Astrocyte of the cerebellum (primary cell): ENCODE measurements around the gene ARHGEF16.

ENCODE experiments used
- DNase-seq: peaks from one replicate; pipeline ENCODE4 v3.0.0-alpha.2; 2011; ENCODE audit warnings: low read depth
- H3K4me3 ChIP-seq: 2 replicates; pipeline ENCODE4 v1.5.1; 2011; ENCODE audit warnings: mild to moderate bottlenecking, low read depth, low read length, moderate library complexity
- in situ Hi-C: cut with HindIII; loops from 2 replicates; pipeline ENCODE4 v1.10.0; 2017; ENCODE audit warnings: low sequenced_read_pairs
- TF ChIP-seq, protein P1 (sequence below): IDR thresholded peaks from 2 replicates; pipeline ENCODE4 v1.5.1; 2012; ENCODE audit warnings: low read length, low read depth, moderate library complexity, mild to moderate bottlenecking; ENCODE audit errors: missing control alignments

The ARHGEF16 gene

DNA sequence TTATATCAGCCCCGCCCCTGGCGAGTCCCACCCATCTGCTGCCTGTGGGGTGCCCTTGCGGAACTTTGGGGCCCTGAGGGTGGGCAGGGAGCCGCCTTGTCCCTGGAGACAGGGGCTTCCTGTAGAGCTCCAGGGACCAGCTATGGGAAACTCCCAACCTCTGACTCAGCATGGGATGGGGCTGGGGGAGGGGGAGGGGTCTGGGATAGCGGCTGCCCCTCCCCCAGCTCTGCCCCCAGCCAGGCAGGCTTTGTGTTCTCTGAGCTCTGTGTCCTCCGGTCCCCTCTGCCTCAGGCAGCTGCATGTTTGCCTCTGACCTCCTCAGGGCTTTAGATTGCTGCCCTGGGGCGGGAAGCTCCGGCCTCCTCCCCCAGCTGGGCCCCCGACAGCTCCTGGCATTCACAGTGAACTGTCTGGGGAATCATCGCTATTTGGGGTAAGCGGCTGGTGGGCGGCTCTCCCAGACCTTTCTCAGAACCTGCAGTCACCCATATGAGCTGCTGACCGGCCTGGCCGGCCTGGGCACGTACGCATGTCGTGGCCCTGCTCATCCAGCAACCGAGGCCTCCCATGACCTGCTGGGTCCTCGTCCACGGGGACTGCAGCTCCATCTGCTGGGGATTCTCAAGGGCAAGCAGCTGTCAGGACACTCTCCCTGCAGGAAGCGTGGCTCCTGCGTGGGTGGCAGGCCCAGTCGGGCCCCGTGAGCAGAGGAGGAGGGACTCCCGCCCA lies 17.1 kb downstream of the ARHGEF16 start:
- TF ChIP-seq, protein P1, sequence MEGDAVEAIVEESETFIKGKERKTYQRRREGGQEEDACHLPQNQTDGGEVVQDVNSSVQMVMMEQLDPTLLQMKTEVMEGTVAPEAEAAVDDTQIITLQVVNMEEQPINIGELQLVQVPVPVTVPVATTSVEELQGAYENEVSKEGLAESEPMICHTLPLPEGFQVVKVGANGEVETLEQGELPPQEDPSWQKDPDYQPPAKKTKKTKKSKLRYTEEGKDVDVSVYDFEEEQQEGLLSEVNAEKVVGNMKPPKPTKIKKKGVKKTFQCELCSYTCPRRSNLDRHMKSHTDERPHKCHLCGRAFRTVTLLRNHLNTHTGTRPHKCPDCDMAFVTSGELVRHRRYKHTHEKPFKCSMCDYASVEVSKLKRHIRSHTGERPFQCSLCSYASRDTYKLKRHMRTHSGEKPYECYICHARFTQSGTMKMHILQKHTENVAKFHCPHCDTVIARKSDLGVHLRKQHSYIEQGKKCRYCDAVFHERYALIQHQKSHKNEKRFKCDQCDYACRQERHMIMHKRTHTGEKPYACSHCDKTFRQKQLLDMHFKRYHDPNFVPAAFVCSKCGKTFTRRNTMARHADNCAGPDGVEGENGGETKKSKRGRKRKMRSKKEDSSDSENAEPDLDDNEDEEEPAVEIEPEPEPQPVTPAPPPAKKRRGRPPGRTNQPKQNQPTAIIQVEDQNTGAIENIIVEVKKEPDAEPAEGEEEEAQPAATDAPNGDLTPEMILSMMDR, result peak; percentile 49
- DNase-seq, result no peak
- in situ Hi-C loops, result no loop called here
- no peak overlapping the region for H3K4me3 ChIP-seq

DNA sequence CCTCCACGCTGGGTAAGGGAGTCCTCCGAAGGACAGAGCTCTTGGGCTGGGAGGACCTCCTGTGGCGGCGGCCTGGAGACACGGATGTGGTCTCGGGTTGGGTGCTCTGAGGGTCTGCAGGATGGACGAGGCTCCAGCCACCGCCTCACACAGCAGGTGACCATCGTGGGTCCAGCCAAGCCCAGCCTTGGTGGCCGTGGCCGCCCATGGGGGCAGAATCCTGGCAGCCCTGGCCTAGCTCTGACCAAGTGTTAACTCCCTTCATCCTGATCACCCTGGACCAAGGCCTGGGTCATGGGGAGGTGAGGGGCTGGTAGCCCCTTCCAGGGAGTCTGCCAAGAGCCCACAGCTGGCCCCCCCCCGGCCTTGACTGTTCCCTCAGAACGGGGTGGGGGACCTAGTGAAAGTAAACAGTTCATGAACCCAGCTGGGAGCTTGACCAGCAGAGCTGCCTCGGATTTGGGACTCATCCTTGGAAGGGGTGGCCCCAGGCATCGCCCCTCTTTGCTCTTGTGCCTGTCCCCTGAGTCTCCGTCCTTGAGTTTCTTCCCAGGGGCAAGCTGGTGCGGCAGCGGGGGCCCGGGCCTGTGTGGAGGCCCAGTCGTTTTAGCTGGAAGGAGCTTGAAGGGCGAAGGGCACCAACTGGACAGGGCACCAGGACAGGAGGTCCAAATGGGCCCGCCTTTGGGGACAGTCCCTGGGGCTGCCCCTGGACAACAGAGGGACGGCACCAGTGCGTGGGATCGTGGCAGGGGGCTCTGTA lies 17.8 kb downstream of the ARHGEF16 start:
- DNase-seq, result no peak
- TF ChIP-seq, protein P1, result no peak
- in situ Hi-C loops, result no loop called here
- H3K4me3 ChIP-seq, result no peak overlapping the region

DNA sequence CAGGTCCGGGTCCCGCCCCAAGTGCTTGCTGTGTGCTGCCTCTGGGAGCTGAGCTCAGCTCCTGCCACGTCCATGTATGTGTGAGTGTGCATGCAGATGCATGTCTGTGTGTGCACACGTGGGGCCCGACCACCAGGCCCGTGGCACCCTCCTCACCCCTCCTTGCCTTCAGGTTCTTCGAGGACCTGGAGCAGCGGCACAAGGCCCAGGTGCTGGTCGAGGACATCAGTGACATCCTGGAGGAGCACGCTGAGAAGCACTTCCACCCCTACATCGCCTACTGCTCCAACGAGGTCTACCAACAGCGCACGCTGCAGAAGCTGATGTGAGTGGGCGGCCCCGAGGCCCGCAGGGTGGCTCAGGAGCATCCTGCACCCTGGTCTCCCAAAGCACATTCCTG lies 18.4 kb downstream of the ARHGEF16 start:
- no peak for DNase-seq
- in situ Hi-C loops, result no loop called here
- TF ChIP-seq, protein P1, result no peak
- H3K4me3 ChIP-seq, result no peak overlapping the region

DNA sequence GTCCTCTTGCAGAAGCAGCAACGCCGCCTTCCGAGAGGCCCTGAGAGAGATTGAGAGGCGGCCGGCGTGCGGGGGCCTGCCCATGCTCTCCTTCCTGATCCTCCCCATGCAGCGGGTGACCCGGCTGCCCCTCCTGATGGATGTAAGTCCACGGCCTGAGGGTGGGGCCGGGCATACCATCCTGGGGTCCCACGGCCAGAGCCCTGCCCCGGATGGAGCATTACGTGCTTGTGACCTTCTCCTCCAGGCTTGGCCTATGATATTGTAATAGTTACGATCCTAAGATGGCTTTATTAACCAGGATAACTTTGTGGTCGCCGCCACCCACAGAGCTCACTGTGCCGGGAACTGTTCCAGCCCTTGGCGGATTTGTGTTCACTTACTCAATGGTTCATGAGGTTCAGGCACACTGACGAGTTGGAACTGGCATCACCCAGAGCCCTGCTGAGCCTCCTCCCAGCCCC lies 18.9 kb downstream of the ARHGEF16 start:
- no peak overlapping the region for H3K4me3 ChIP-seq
- TF ChIP-seq, protein P1, result no peak
- peak; percentile 93 for DNase-seq
- in situ Hi-C loops, result no loop called here

DNA sequence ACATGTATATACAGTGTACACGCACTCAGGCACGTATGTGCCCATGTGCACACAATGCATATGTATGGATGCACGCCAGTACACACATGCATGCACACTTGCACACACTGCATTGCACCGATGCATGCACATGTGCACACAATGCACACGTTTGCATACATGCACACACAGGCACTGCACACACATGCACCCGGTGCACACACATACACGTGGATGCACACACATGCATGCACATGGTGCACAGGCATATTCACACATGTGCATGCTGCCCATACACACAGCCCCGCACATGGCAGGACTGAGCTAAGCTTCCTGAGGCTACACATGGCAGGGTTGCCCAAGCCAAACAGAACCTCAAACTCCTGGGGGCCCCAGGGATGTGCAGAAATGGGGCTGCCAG lies 19.6 kb downstream of the ARHGEF16 start:
- TF ChIP-seq, protein P1, result no peak
- no peak overlapping the region for H3K4me3 ChIP-seq
- in situ Hi-C loops, result no loop called here
- DNase-seq, result no peak

DNA sequence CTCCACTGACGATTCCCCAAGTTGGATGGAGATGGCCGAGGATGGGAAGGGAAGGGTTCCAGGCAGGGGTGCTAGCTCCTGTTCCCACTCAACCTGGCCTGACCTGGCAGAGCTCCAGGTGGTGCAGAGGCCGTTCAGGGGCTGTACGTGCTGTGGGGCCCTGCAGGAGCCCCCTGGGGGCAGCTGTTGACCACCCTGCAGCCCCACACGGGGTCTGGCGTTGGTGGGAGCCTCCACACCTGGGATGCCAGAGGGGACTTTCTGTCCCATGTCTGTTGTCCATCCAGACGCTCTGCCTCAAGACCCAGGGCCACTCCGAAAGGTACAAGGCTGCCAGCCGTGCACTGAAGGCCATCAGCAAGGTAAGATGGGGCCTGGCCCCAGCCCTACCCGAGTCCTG lies 20.0 kb downstream of the ARHGEF16 start:
- TF ChIP-seq, protein P1, result no peak
- in situ Hi-C loops, result no loop called here
- no peak for DNase-seq
- no peak overlapping the region for H3K4me3 ChIP-seq
